NCI-H146 treated with DMSO at 0.1 percent for 48 hours (cell line): ENCODE results near the gene PIK3C2B.
A peak's percentile ranks its signal among the peaks of the same experiment; 100 is the strongest.
"Not testable (repeated sequence)": the region's sequence is repeated elsewhere in the genome, so short reads cannot be mapped to it uniquely, and the experiment has no call there.

Experiments used
- DNase-seq: peaks from one replicate; lab custom pipeline; 2025; ENCODE audit not compliant: unreplicated experiment; lab: John Stamatoyannopoulos, UW

The PIK3C2B gene

GRCh38 chr1:204494281-204495077 is at the start of gene PIK3C2B:
Gene PIK3C2B (minus strand): TSS chr1:204494805. CDS start chr1:204469802, 25,003 bp downstream.
- peak; percentile 65 for DNase-seq

- no peak for DNase-seq
These were observed 49.7 kb upstream of the PIK3C2B start for GRCh38 chr1:204544321-204544720.

GRCh38 chr1:204541626-204542025 is 47.0 kb upstream of the PIK3C2B start:
- DNase-seq, result no peak

GRCh38 chr1:204532832-204533231 is 38.2 kb upstream of the PIK3C2B start:
- no peak for DNase-seq

GRCh38 chr1:204530932-204531331 is 36.3 kb upstream of the PIK3C2B start:
- no peak for DNase-seq

- DNase-seq, result no peak
These were observed 34.8 kb upstream of the PIK3C2B start for GRCh38 chr1:204529371-204529895.

- no peak for DNase-seq
These were observed 34.1 kb upstream of the PIK3C2B start for GRCh38 chr1:204528677-204529076.

- no peak for DNase-seq
These were observed 33.6 kb upstream of the PIK3C2B start for GRCh38 chr1:204528241-204528640.

- DNase-seq, result no peak
These were observed 30.4 kb upstream of the PIK3C2B start for GRCh38 chr1:204524986-204525385.

- no peak for DNase-seq
These were observed 29.1 kb upstream of the PIK3C2B start for GRCh38 chr1:204523605-204524215.

- not testable (repeated sequence) for DNase-seq
These were observed 27.4 kb upstream of the PIK3C2B start for GRCh38 chr1:204521941-204522521.

- DNase-seq, result no peak
These were observed 26.5 kb upstream of the PIK3C2B start for GRCh38 chr1:204520834-204521709.

GRCh38 chr1:204517382-204517781 is 22.8 kb upstream of the PIK3C2B start:
- DNase-seq, result not testable (repeated sequence)

- DNase-seq, result peak; percentile 95
These were observed 21.7 kb upstream of the PIK3C2B start, which contains the start of gene MDM4 for GRCh38 chr1:204516180-204516879. Gene MDM4 (plus strand): TSS chr1:204516406. CDS start chr1:204525519, 9,113 bp downstream.

- no peak for DNase-seq
These were observed 20.2 kb upstream of the PIK3C2B start for GRCh38 chr1:204514828-204515227.

GRCh38 chr1:204513117-204513716 is 18.6 kb upstream of the PIK3C2B start:
- DNase-seq, result no peak

- no peak for DNase-seq
These were observed 16.8 kb upstream of the PIK3C2B start for GRCh38 chr1:204511366-204511765.

- peak; percentile 28 for DNase-seq
These were observed 14.6 kb upstream of the PIK3C2B start for GRCh38 chr1:204509186-204509635.

GRCh38 chr1:204507317-204508105 is 12.9 kb upstream of the PIK3C2B start:
- peak; percentile 72 for DNase-seq
